Skeletal muscle tissue (tissue), 4 donors: ENCODE measurements around the gene CKMT2. TPM values are rescaled to one million over a fixed set of nuclear protein-coding genes. Genes with fewer than 3 reads are reported as not detected.

ENCODE experiments used
- H3K27ac ChIP-seq: one replicate; pipeline ENCODE4 v1.7.0; 2013; ENCODE audit warnings: mild to moderate bottlenecking, low read depth, low read length, inconsistent platforms
- H3K27me3 ChIP-seq, 3 donors: one replicate each; pipeline ENCODE4 v1.7.0; 2013; ENCODE audit warnings: low read length in 3 of 3; ENCODE audit not compliant: control insufficient read depth in 3 of 3, insufficient read depth in 3 of 3
- H3K36me3 ChIP-seq, 3 donors: one replicate each; pipeline ENCODE4 v1.7.0; 2013; ENCODE audit warnings: low read length in 3 of 3; ENCODE audit not compliant: control insufficient read depth in 3 of 3, insufficient read depth in 3 of 3
- H3K4me1 ChIP-seq, 3 donors: one replicate each; pipeline ENCODE4 v1.7.0; 2013; ENCODE audit warnings: low read length in 3 of 3, mild to moderate bottlenecking in 3 of 3; ENCODE audit not compliant: control insufficient read depth in 3 of 3, insufficient read depth in 3 of 3
- H3K4me3 ChIP-seq, 3 donors: one replicate each; pipeline ENCODE4 v1.7.0; 2013; ENCODE audit warnings: low read length in 3 of 3
- H3K9ac ChIP-seq, 3 donors: one replicate each; pipeline ENCODE4 v1.7.0; 2013; ENCODE audit warnings: low read length in 3 of 3, mild to moderate bottlenecking in 3 of 3, moderate library complexity in 2 of 3, low read depth in 1 of 3
- H3K9me3 ChIP-seq, 3 donors: one replicate each; pipeline ENCODE4 v1.7.0; 2013; ENCODE audit warnings: low read length in 3 of 3; ENCODE audit not compliant: control insufficient read depth in 3 of 3
- total RNA-seq: library from RNA; depleted of rRNA; stranded (reverse); fragments of >200 nt; gene quantifications from one replicate; pipeline ENCODE4 v1.2.3, GENCODE V29; 2014
- donor health status: Osteomylitis.

CKMT2 gene
- total RNA-seq, 1 donor from 2014 or later, result 92.9 TPM

DNA sequence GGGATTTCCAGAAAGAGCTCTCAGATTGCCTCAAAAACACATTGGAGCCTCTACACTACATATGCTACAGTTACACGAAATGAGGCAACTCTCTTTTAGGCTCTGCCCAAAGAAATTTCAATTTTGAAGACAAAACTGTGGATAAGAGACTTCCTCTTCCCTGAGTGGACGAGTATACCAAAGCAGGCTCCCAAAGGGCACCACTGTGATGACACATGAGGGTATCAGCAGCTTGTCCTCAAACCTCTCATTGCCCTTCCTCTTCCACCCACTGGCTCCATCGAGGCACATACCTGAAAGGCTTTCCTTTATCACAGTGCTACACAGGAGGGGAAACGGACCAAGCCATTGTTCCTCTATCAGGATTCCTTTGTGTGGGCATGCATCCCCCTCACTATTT lies 11.3 kb downstream of the CKMT2 start:
- Histone ChIP-seq H3K9ac (no peak overlapping the region), H3K27ac (peak overlapping the region; percentile 48), H3K9me3 (no peaks in the 10 kb centered on the region), H3K4me1 (peaks cover 71 to 96% (median 90%) of the 10 kb centered on the region in 3 donors), H3K27me3 (no peaks in the 10 kb centered on the region), H3K4me3 (no peak overlapping the region), H3K36me3 (peaks cover 4 to 18% (median 6%) of the 10 kb centered on the region in 3 donors)

DNA sequence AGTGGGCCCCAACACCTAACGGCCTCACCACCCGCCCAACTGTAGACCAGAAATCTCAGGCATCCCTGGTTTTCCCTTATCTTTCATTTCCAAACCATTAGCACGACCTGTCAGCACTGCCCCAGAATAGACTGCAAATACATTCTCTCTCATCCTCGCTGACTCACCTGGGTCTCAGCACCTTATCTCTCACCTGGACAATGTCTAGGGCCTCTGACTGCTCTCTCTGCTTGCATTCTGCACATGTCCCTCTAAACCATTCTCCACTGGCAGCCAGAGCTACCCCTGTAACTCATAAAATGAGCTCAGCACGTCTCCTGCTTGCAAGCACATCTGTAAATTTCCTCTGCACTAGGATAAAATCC lies 12.7 kb downstream of the CKMT2 start:
- Histone ChIP-seq H3K9ac (peak overlapping the region in 1 of 3 donors; percentile 57), H3K27me3 (no peaks in the 10 kb centered on the region), H3K27ac (peak overlapping the region; percentile 48), H3K4me1 (peaks cover 63 to 89% (median 87%) of the 10 kb centered on the region in 3 donors), H3K36me3 (peaks cover 5 to 10% (median 6%) of the 10 kb centered on the region in 3 donors), H3K4me3 (peak overlapping the region in 1 of 3 donors; percentile 14), H3K9me3 (no peaks in the 10 kb centered on the region)

DNA sequence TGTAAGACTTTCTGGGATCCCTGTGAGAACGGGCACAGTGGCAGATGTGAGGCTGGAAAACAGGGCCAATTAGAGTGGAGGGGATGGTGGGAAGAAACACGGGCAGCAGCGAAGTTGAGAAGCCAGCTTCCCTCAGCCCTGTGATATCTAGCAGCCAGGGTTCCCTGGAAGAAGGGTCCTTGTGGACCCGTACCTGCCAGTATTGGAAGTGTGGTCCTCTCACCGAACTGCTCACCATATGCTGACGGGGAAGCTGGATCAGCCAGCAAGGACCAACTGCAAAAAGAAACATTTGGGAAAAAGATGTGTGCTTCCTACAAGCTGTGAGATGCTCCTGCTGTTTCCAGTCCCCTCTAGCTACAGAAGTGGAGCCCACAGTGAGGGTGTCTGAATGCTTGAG lies 13.6 kb downstream of the CKMT2 start:
- peaks cover 59 to 89% (median 86%) of the 10 kb centered on the region in 3 donors for H3K4me1 ChIP-seq
- H3K9ac ChIP-seq, result peak overlapping the region in 1 of 3 donors; percentile 57
- no peaks in the 10 kb centered on the region for H3K9me3 ChIP-seq

GRCh38 chr5:81247441-81247972 lies 14.4 kb downstream of the CKMT2 start:
- peak overlapping the region; percentile 16 for H3K27ac ChIP-seq
- H3K4me1 ChIP-seq, result peaks cover 56 to 88% (median 80%) of the 10 kb centered on the region in 3 donors

More for the DNA sequence above, 13.6 kb downstream of the CKMT2 start:
- H3K4me3 ChIP-seq, result no peak overlapping the region
- peak overlapping the region; percentile 48 for H3K27ac ChIP-seq
- no peaks in the 10 kb centered on the region for H3K27me3 ChIP-seq
- H3K36me3 ChIP-seq, result peaks cover 9 to 15% (median 11%) of the 10 kb centered on the region in 3 donors

GRCh38 chr5:81249240-81249639 lies 16.1 kb downstream of the CKMT2 start:
- H3K9ac ChIP-seq, result no peak overlapping the region
- H3K4me3 ChIP-seq, result no peak overlapping the region
- no peak overlapping the region for H3K27ac ChIP-seq
- H3K27me3 ChIP-seq, result no peaks in the 10 kb centered on the region
- H3K4me1 ChIP-seq, result peaks cover 43 to 75% (median 65%) of the 10 kb centered on the region in 3 donors
- peaks cover 31 to 40% (median 33%) of the 10 kb centered on the region in 3 donors for H3K36me3 ChIP-seq
- H3K9me3 ChIP-seq, result no peaks in the 10 kb centered on the region

More at GRCh38 chr5:81247441-81247972, 14.4 kb downstream of the CKMT2 start:
- H3K9me3 ChIP-seq, result no peaks in the 10 kb centered on the region
- no peak overlapping the region for H3K4me3 ChIP-seq
- H3K9ac ChIP-seq, result no peak overlapping the region
- H3K36me3 ChIP-seq, result peaks cover 16 to 23% (median 20%) of the 10 kb centered on the region in 3 donors
- no peaks in the 10 kb centered on the region for H3K27me3 ChIP-seq

DNA sequence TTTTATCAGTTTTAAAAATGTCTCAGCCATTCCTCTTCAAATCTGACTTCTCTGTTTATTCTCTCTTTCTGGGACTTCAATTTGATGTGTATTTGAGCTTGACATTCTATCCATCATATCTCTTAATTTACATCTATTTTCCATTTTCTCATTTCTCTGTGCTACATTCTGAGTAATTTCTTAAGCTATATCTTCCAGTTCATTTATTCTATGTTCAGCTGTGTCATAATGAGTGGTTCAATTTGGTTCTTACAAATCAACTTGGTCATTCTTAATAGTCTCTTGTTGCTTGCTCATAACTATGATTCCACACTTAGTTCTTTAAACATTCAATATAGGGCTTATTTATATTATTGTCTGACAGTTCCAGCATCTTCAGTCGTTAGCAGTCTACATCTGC lies 16.9 kb downstream of the CKMT2 start:
- Histone ChIP-seq H3K9me3 (no peaks in the 10 kb centered on the region), H3K4me3 (no peak overlapping the region), H3K36me3 (peaks cover 38 to 43% (median 41%) of the 10 kb centered on the region in 3 donors), H3K27ac (no peak overlapping the region), H3K9ac (no peak overlapping the region), H3K4me1 (peaks cover 39 to 67% (median 58%) of the 10 kb centered on the region in 3 donors), H3K27me3 (no peaks in the 10 kb centered on the region)

DNA sequence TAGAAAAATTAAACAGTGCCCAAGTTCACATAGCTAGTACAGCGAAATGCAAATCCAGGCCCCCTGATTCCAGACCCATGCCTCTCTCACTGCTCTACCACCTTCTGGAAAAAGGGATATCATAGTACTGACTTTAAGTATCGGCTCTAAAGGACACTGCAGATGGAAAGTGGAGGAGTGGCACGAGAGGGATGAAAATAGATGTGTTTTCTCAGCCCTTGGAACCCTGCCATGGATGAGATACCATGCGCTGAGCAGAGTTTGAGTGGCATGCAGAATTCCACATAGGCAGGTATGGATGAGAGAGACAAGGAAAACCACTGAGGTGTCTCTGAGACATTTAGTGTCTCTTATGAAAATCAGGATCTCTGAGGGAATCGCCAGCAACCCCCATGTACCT lies 18.8 kb downstream of the CKMT2 start:
- H3K27ac ChIP-seq, result peak overlapping the region; percentile 43

DNA sequence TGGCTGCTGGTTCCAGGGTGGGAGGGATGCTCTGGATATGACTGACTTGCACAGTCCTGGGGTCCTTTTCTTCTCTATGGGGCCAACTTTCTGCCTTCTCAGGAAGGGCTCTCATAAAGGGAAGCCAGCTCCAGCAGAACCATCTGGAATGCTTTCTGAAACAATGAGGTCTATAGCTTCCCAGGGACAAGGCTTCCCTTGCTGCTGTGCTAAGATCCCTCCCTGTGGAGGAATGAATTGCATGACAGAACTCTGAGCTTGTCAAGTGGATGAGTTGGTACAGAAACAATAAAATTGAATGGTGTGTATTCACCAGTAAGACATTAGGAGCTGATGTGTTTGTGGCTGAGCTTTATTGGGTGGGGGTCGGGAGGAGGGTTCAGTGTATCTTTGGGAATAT lies 19.8 kb downstream of the CKMT2 start:
- H3K4me3 ChIP-seq, result no peak overlapping the region
- no peaks in the 10 kb centered on the region for H3K9me3 ChIP-seq
- H3K36me3 ChIP-seq, result peaks cover 50 to 70% (median 60%) of the 10 kb centered on the region in 3 donors
- no peak overlapping the region for H3K27ac ChIP-seq
- H3K9ac ChIP-seq, result no peak overlapping the region
- no peaks in the 10 kb centered on the region for H3K27me3 ChIP-seq
- H3K4me1 ChIP-seq, result peaks cover 17 to 39% (median 31%) of the 10 kb centered on the region in 3 donors

More for the DNA sequence above, 18.8 kb downstream of the CKMT2 start:
- H3K9me3 ChIP-seq, result no peaks in the 10 kb centered on the region
- H3K4me3 ChIP-seq, result no peak overlapping the region
- peaks cover 46 to 60% (median 52%) of the 10 kb centered on the region in 3 donors for H3K36me3 ChIP-seq
- peaks cover 20 to 48% (median 39%) of the 10 kb centered on the region in 3 donors for H3K4me1 ChIP-seq
- H3K9ac ChIP-seq, result peak overlapping the region in 1 of 3 donors; percentile 1
- no peaks in the 10 kb centered on the region for H3K27me3 ChIP-seq

DNA sequence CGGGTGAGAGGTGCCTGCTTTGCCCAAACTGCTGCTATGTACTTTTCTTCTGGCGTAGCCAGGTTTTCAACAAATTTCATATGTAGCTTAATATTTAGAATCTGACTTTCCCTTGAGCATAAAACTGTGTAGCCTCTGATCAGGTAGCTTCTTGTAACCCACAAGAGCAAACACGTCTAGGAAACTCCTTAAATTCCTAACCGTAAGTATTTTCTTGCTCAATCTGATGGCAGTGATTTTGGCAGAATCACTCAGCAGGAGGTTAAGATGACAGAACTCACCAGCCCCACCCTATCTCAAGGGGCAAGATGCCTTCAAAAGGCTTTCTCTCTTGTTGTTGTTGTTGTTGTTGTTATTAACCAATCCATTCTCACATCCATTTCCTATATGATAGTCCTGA lies 20.8 kb downstream of the CKMT2 start:
- H3K36me3 ChIP-seq, result peaks cover 60 to 80% (median 70%) of the 10 kb centered on the region in 3 donors
- H3K27ac ChIP-seq, result no peak overlapping the region
- H3K4me3 ChIP-seq, result no peak overlapping the region
- H3K9me3 ChIP-seq, result no peaks in the 10 kb centered on the region
- peaks cover 11 to 29% (median 24%) of the 10 kb centered on the region in 3 donors for H3K4me1 ChIP-seq
- H3K27me3 ChIP-seq, result no peaks in the 10 kb centered on the region
- no peak overlapping the region for H3K9ac ChIP-seq

- H3K4me3 ChIP-seq, result no peak overlapping the region
- H3K27me3 ChIP-seq, result no peaks in the 10 kb centered on the region
- H3K36me3 ChIP-seq, result peaks cover 70 to 91% (median 82%) of the 10 kb centered on the region in 3 donors
- no peaks in the 10 kb centered on the region for H3K9me3 ChIP-seq
- no peak overlapping the region for H3K9ac ChIP-seq
- H3K4me1 ChIP-seq, result peaks cover 11 to 24% (median 16%) of the 10 kb centered on the region in 3 donors
- H3K27ac ChIP-seq, result no peak overlapping the region
Observed at GRCh38 chr5:81254886-81255559, 21.9 kb downstream of the CKMT2 start.
